Progenitor cell of endocrine pancreas (in vitro differentiated cells): ENCODE data around the gene ADAT2. TPM values are rescaled to one million over a fixed set of nuclear protein-coding genes. Genes with fewer than 3 reads are reported as not detected.

Source experiments
- DNase-seq: peaks from one replicate; pipeline ENCODE4 v3.0.0; 2021; ENCODE audit warnings: low spot score; ENCODE audit not compliant: unreplicated experiment
- H3K27ac Mint-ChIP-seq: 2 replicates; pipeline ENCODE4 v1.8.0; 2021; ENCODE audit warnings: mild to moderate bottlenecking, moderate library complexity, mixed read lengths
- H3K27me3 Mint-ChIP-seq: 2 replicates; pipeline ENCODE4 v1.8.0; 2021; ENCODE audit warnings: mixed read lengths
- H3K36me3 Mint-ChIP-seq: 2 replicates; pipeline ENCODE4 v1.8.0; 2022; ENCODE audit warnings: mixed read lengths; ENCODE audit not compliant: insufficient read depth
- H3K4me1 Mint-ChIP-seq: 2 replicates; pipeline ENCODE4 v1.8.0; 2021; ENCODE audit warnings: low read depth, mixed read lengths
- H3K4me3 Mint-ChIP-seq: 2 replicates; pipeline ENCODE4 v1.8.0; 2021; ENCODE audit warnings: low read depth, mild to moderate bottlenecking, moderate library complexity, mixed read lengths
- H3K9me3 Mint-ChIP-seq: 2 replicates; pipeline ENCODE4 v1.8.0; 2021; ENCODE audit warnings: low read depth, mixed read lengths
- CTCF ChIP-seq: fragments of 200-600 bp; sonication (generic); IDR thresholded peaks from one replicate; pipeline ENCODE4 v1.5.0; 2021; ENCODE audit warnings: antibody characterized with exemption, mild to moderate bottlenecking; ENCODE audit not compliant: unreplicated experiment
- long read RNA-seq: library from polyadenylated mRNA; unstranded; transcript quantifications from one replicate; pipeline ENCODE4 v2.0.0, GENCODE V29; 2020
- total RNA-seq: library from RNA; stranded (reverse); gene quantifications from 2 replicates; pipeline ENCODE4 v1.2.1, GENCODE V29; 2021

Gene ADAT2
- 10.7 and 11.4 TPM in 2 replicates for total RNA-seq
- long read RNA-seq, full-length matches to known transcripts, result 26 of 35 reads
- long read RNA-seq, partial matches to known transcripts, result 3 of 35 reads
- long read RNA-seq, other reads (novel, unspliced or antisense), result 6 of 35 reads

GRCh38 chr6:143450453-143451371, at the start of gene ADAT2, which contains the start of gene PEX3:
Gene ADAT2 (minus strand): TSS chr6:143450695. CDS start chr6:143450658, 37 bp downstream.
Gene PEX3 (plus strand): TSS chr6:143450805. CDS start chr6:143451043, 238 bp downstream.
- Mint-ChIP-seq H3K27ac (peak within 1 kb of the TSS; percentile 98), H3K36me3 (no peaks in the 10 kb centered on the region), H3K9me3 (no peaks in the 10 kb centered on the region), H3K4me1 (peaks cover 11% of the 10 kb centered on the region), H3K27me3 (no peaks in the 10 kb centered on the region), H3K4me3 (peak within 1 kb of the TSS; percentile 95)
- no peak for TF ChIP-seq CTCF
- peak; percentile 83 for DNase-seq

GRCh38 chr6:143498428-143498827, 47.9 kb upstream of the ADAT2 start:
- Mint-ChIP-seq H3K27me3 (no peaks in the 10 kb centered on the region), H3K4me3 (no peak overlapping the region), H3K9me3 (no peaks in the 10 kb centered on the region), H3K36me3 (peaks cover 45% of the 10 kb centered on the region), H3K27ac (no peak overlapping the region), H3K4me1 (no peaks in the 10 kb centered on the region)
- no peak for DNase-seq
- no peak for TF ChIP-seq CTCF

- Mint-ChIP-seq H3K36me3 (peaks cover 44% of the 10 kb centered on the region), H3K9me3 (no peaks in the 10 kb centered on the region), H3K27me3 (no peaks in the 10 kb centered on the region), H3K4me3 (no peak overlapping the region), H3K4me1 (no peaks in the 10 kb centered on the region), H3K27ac (no peak overlapping the region)
- DNase-seq, result no peak
- TF ChIP-seq CTCF, result no peak
Observed at GRCh38 chr6:143496974-143497373, 46.5 kb upstream of the ADAT2 start.

GRCh38 chr6:143490775-143491174, 40.3 kb upstream of the ADAT2 start:
- H3K27me3 Mint-ChIP-seq, result no peaks in the 10 kb centered on the region
- DNase-seq, result no peak
- no peaks in the 10 kb centered on the region for H3K9me3 Mint-ChIP-seq
- TF ChIP-seq CTCF, result no peak
- H3K27ac Mint-ChIP-seq, result no peak overlapping the region
- H3K36me3 Mint-ChIP-seq, result peaks cover 9% of the 10 kb centered on the region
- H3K4me1 Mint-ChIP-seq, result no peaks in the 10 kb centered on the region
- no peak overlapping the region for H3K4me3 Mint-ChIP-seq

- H3K9me3 Mint-ChIP-seq, result no peaks in the 10 kb centered on the region
- H3K4me3 Mint-ChIP-seq, result no peak overlapping the region
- TF ChIP-seq CTCF, result no peak
- DNase-seq, result no peak
- no peak overlapping the region for H3K27ac Mint-ChIP-seq
- no peaks in the 10 kb centered on the region for H3K4me1 Mint-ChIP-seq
- no peaks in the 10 kb centered on the region for H3K27me3 Mint-ChIP-seq
- peaks cover 9% of the 10 kb centered on the region for H3K36me3 Mint-ChIP-seq
Observed at GRCh38 chr6:143490244-143490643, 39.7 kb upstream of the ADAT2 start.
